Psoas muscle (tissue), 8 donors: Measurements from ENCODE around the gene TRAFD1. TPM values are rescaled to one million over a fixed set of nuclear protein-coding genes. Genes with fewer than 3 reads are reported as not detected.

Source experiments
- ATAC-seq, 4 donors: fragments of 200-7000 bp; cut with Tn5 transposase; one replicate each; pipeline ENCODE4 v1.9.1; 2020; ENCODE audit warnings: moderate library complexity in 3 of 4, mild to moderate bottlenecking in 2 of 4
- DNase-seq, 2 donors: peaks; one replicate each; pipeline ENCODE4 v3.0.0-alpha.2; 2020
- H3K27ac ChIP-seq: fragments of 200-600 bp; one replicate; pipeline ENCODE4 v1.8.0; 2022
- H3K27me3 ChIP-seq, 3 donors: fragments of 200-600 bp in 1 of 3; one replicate each; pipeline versions ENCODE4 v1.6.1 to v1.8.0; 2013 to 2022; ENCODE audit warnings: low read length in 2 of 3, mild to moderate bottlenecking in 2 of 3, moderate library complexity in 1 of 3; ENCODE audit not compliant: insufficient read depth in 3 of 3
- H3K36me3 ChIP-seq, 2 donors: fragments of 200-600 bp in 1 of 2; one replicate each; pipeline versions ENCODE4 v1.6.1 to v1.8.0; 2013 to 2022; ENCODE audit warnings: low read depth in 1 of 2, mild to moderate bottlenecking in 1 of 2, moderate library complexity in 1 of 2; ENCODE audit not compliant: insufficient read depth in 1 of 2
- H3K4me1 ChIP-seq: fragments of 200-600 bp; one replicate; pipeline ENCODE4 v1.8.0; 2022
- H3K4me3 ChIP-seq: fragments of 200-600 bp; one replicate; pipeline ENCODE4 v1.8.0; 2022; ENCODE audit warnings: mild to moderate bottlenecking
- H3K9me3 ChIP-seq: fragments of 200-600 bp; one replicate; pipeline ENCODE4 v1.8.0; 2022
- WGBS, 3 donors: extraction: QIAGEN DNeasy Blood & Tissue Kit; methylation state at CpG; one replicate each; pipeline versions ENCODE4 v1.1.6 to v1.1.7; 2013; 5-methylcytosine and 5-hydroxymethylcytosine counted together
- intact Hi-C, 2 donors: fragments of 100-400 bp; cut with DNase I; formaldehyde crosslinking; loops; one replicate each; pipeline versions ENCODE4 v1.11.0 to v1.14.2; 2022
- polyA plus RNA-seq, 3 donors: library from polyadenylated mRNA; stranded (reverse); fragments of 200-250 nt; gene quantifications; one replicate each; pipeline ENCODE4 v1.2.3, GENCODE V29; 2013
- total RNA-seq, 4 donors: library from RNA; stranded (reverse); fragmentation: NEBNext Ultra II Directional in 2 of 4; extraction: Animal tissue kit (Norgen Biotek cat#: 25700) in 2 of 4; gene quantifications; one replicate each; pipeline versions ENCODE4 v1.2.1 to v1.2.4, GENCODE V29; 2021 to 2023
- TF ChIP-seq, protein P1 (sequence below): fragments of 200-600 bp; IDR thresholded peaks from one replicate; pipeline ENCODE4 v1.8.0; 2022; ENCODE audit warnings: antibody characterized with exemption
- donor health status: healthy with polysubstance abuse.
- donor health status: DM: no; HTN: no; CAD: no; lungs with moderate emphysema.
- donor health status: Bipolar disorder and iron deficiency.
- donor health status: healthy.
- donor health status: DM: yes; HTN: yes; CAD: no.
- donor health status: DM: no; HTN: no; CAD: no.
- donor health status: DM: no; HTN: no; CAD: no.
- donor health status: DM: yes; HTN: yes; CAD: no.

TRAFD1 gene
- total and polyA plus RNA-seq, 7 donors, result 5.0 to 21.0 (median 16.0) TPM

DNA sequence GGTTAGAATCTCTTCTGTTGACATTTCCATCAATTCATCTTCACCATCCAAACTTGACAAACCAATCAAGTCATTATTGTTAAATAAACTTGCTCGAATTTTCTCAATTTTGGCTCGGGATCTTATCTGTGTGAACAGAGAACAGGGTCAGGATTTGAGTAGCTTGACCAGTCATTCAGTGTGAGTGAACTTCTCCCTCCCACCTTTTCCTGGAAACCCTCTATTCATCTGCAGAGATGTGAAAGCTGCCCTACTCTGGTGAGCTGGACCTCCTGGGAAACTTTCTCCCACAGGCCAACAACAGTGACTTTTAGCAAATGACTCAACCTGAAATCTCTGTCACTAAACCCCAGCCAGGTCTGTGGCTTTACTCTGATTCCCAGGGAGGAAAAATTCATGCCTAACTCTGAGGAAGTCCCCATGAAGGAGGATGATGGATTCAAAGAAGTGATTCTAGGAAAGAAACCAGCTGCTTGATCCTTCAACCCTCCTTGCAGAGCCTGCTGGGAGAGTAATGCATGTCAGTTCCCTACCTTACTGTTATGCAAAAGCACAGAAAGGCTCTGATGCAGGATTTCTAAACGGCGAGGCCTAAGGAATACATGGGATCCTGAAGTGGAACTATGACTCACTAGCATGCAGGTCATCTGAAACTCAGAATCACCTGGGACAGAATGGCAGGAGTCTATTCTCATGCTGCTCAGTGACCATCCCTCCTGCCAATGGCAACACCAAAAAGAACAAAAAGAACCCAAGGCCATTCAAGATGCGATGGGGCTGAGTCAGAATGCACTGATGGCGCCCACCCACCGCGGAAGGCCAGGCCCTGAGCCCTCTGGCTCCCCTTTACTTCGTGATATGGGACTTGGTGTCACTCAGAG lies 58.0 kb downstream of the TRAFD1 start:
- 67 to 78% (median 75%) methylated on average over 9 of the region's 9 CpGs for WGBS, 3 donors
- no peak for DNase-seq
- Histone ChIP-seq H3K4me3 (no peak overlapping the region), H3K36me3 (peaks cover 0 to 92% of the 10 kb centered on the region in 2 donors), H3K27ac (no peak overlapping the region), H3K27me3 (no peaks in the 10 kb centered on the region), H3K9me3 (no peaks in the 10 kb centered on the region), H3K4me1 (no peaks in the 10 kb centered on the region)
- intact Hi-C loops, result no loop called here
- TF ChIP-seq, protein P1, sequence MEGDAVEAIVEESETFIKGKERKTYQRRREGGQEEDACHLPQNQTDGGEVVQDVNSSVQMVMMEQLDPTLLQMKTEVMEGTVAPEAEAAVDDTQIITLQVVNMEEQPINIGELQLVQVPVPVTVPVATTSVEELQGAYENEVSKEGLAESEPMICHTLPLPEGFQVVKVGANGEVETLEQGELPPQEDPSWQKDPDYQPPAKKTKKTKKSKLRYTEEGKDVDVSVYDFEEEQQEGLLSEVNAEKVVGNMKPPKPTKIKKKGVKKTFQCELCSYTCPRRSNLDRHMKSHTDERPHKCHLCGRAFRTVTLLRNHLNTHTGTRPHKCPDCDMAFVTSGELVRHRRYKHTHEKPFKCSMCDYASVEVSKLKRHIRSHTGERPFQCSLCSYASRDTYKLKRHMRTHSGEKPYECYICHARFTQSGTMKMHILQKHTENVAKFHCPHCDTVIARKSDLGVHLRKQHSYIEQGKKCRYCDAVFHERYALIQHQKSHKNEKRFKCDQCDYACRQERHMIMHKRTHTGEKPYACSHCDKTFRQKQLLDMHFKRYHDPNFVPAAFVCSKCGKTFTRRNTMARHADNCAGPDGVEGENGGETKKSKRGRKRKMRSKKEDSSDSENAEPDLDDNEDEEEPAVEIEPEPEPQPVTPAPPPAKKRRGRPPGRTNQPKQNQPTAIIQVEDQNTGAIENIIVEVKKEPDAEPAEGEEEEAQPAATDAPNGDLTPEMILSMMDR, result no peak
- ATAC-seq, result peak; percentile 73 to 82 (median 78)

DNA sequence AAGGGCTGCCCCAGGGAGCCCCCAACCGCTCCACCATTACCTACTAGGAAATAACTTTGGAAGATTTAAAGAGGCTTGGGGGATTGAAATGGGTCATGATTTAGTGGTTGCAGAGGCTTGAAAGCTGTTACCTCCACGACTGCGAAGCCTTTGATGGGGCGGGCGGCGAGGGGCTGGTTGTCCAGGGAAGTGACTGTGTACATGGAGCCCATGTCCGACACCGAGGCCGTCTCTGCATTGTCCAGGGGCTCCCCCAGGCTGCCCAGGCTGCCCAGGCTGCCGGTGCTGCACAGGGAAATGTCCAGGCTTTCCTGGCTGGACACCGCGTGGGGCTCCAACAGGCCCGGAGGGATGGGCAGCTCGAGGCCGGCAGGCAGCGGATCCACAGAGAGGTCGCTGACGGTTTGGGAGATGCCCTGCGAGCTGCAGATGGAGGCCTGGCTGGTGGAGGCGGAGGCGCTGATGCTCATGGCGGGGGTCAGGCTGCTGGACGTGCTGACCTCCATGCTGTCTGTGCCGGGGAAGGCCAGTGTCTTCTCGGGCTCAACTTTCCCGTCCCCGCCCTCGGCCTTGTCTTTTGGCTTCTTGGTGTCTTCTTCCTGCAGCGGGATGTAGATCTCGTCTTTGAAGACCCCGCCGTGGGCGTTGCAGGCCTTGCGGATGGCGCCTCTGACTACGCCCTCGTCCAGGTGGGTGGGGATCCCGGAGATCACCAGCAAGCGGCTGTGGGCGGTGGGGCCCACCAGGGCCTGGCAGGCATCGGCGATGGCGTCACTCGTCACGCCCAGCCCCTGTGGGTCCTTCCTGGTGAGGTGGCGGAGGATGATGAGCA lies 58.9 kb downstream of the TRAFD1 start:
- H3K36me3 ChIP-seq, result peaks cover 0 to 91% of the 10 kb centered on the region in 2 donors
- no peaks in the 10 kb centered on the region for H3K27me3 ChIP-seq
- ATAC-seq (no peak), DNase-seq (no peak)
- TF ChIP-seq, protein P1, result no peak
- H3K27ac ChIP-seq, result no peak overlapping the region
- no peaks in the 10 kb centered on the region for H3K9me3 ChIP-seq
- intact Hi-C loops, result no loop called here
- H3K4me3 ChIP-seq, result no peak overlapping the region
- 96 to 97% (median 97%) methylated on average over 42 to 46 of the region's 46 CpGs for WGBS, 3 donors
- H3K4me1 ChIP-seq, result no peaks in the 10 kb centered on the region

DNA sequence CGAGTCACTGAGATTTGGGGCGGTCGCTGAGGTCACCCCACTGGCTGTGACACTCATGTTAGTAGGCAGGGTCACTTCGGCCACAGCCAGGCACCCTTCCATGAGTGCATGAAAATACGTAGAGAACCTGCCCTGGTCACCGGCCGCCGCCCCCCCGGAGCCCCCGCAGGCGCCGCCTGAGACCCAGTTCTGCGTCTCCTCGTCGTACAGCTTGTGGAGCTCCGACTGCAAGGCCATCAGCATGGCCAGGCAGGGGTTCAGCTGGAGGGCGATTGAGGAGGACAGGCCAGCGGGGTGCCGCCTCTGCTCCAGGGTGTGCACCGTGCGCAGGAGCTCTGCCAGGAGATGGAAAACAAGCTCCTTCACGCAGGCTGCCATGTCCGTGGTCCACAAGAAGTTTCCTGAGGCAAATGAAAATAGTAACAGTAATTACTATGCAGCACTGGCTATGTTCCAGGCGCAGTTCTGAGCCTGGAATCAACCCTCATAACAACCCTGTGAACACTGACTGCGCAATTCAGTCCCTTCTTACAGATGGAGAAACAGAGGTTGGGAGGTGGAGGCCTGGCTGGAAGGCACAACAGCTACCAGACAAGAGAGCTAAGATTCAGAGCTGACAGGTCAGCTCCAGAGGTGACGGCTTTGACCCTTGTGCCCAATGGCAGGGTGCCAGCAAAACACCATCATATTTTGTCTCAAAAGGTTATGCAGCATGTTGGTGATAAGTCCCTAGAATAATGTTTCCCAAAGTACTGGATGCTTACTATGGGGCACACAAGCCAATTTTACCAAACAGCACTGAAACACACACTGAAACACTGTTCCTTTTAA lies 59.9 kb downstream of the TRAFD1 start:
- Histone ChIP-seq H3K4me3 (no peak overlapping the region), H3K27me3 (no peaks in the 10 kb centered on the region), H3K36me3 (peaks cover 0 to 91% of the 10 kb centered on the region in 2 donors), H3K9me3 (no peaks in the 10 kb centered on the region), H3K4me1 (no peaks in the 10 kb centered on the region), H3K27ac (no peak overlapping the region)
- intact Hi-C loops, result no loop called here
- TF ChIP-seq, protein P1, result no peak
- WGBS, 3 donors, result 87 to 90% (median 90%) methylated on average over 26 of the region's 26 CpGs
- DNase-seq (peak in 1 of 2 donors; percentile 19), ATAC-seq (no peak)

DNA sequence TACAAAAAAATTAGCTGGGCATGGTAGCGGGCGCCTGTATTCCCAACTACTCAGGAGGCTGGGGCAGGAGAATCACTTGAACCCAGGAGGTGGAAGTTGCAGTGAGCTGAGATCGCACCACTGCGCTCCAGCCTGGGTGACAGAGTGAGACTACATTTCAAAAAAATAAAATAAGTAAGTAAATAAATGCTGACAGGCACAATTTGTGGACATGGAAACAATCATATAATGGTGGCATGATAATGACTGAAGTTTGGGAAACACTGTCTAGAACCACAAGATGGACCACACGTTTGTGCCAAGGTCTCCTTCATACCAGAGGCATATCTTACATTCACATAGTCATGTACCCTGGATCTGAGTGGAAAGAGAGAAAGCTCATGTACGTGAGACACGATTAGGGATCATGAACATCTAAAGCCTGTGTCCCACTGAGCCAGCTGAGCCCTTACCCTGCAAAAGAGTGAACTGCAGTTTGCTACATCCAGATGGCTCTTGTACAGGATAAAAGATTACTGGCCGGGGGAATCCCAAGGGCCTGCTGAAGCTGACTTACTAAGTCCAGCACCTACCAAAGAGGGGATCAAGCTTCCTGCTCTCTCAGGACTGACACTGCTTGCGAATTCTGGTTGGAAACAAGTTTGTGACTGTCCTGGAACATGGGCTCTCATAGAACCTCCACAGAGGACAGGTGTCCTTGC lies 62.9 kb downstream of the TRAFD1 start:
- Histone ChIP-seq H3K9me3 (no peaks in the 10 kb centered on the region), H3K36me3 (peaks cover 0 to 91% of the 10 kb centered on the region in 2 donors), H3K4me1 (no peaks in the 10 kb centered on the region), H3K4me3 (no peak overlapping the region), H3K27me3 (no peaks in the 10 kb centered on the region), H3K27ac (no peak overlapping the region)
- no peak for ATAC-seq
- TF ChIP-seq, protein P1, result no peak
- 82 to 88% (median 83%) methylated on average over 9 of the region's 9 CpGs for WGBS, 3 donors
- DNase-seq, result no peak
- intact Hi-C loops, result no loop called here
